ENCODE results near the gene CNPY1. TPM values are rescaled to one million over a fixed set of nuclear protein-coding genes. Genes with fewer than 3 reads are reported as not detected.

The CNPY1 gene
- total and polyA plus RNA-seq, 9 of the 15 experiments (the other 6 are each of a cell fraction or from before 2014, with no cell fraction given): not detected

- Histone ChIP-seq H2AFZ (ENCODE audit: low read depth, low read length) (no peak overlapping the region), H3K4me3 (no peak overlapping the region), H3K4me1 (replicated peaks in 1 of 2; ENCODE audit: control insufficient read depth in 2 of 2, insufficient read depth in 2 of 2, low read length in 2 of 2) (peaks cover 0 to 5% of the 10 kb centered on the region in 2 experiments; a peak in 2 of 5 replicates), H4K20me1 (replicated peaks; ENCODE audit: control insufficient read depth, insufficient read depth, low read length) (no peaks in the 10 kb centered on the region; the same call in 1 of the 2 replicates), H3K36me3 (ENCODE audit: control insufficient read depth, insufficient read depth, low read length) (no peaks in the 10 kb centered on the region), H3K9me1 (ENCODE audit: control insufficient read depth, insufficient read depth, low read length) (no peaks in the 10 kb centered on the region), H3K9me3 (replicated peaks; ENCODE audit: control insufficient read depth, insufficient read depth, low read depth, low read length) (no peaks in the 10 kb centered on the region), H3K79me2 (ENCODE audit: control insufficient read depth, insufficient read depth, low read length) (no peaks in the 10 kb centered on the region), H3K27me3 (ENCODE audit: control insufficient read depth in 2 of 2, insufficient read depth in 2 of 2, low read length in 2 of 2) (peaks cover 76 to 89% of the 10 kb centered on the region in 2 experiments), H3K9ac (ENCODE audit: insufficient read depth in 1 of 2, low read depth in 2 of 2, low read length in 2 of 2) (no peak overlapping the region), H3K27ac (ENCODE audit: extremely low read depth, low read depth, low read length) (no peak overlapping the region), H3K4me2 (ENCODE audit: insufficient read depth, low read length) (no peak overlapping the region)
- intact Hi-C loops (cut with micrococcal nuclease) (no loop called here), in situ Hi-C loops (cut with MboI) (no loop called here)
- FAIRE-seq (no peak), DNase-seq (ENCODE audit: extremely low read depth in 1 of 4, low spot score in 3 of 4) (no peak), ATAC-seq (no peak)
- no TSS peak for BruUV-seq (replicated peaks)
- CTCF ChIA-PET (ENCODE audit: low intra/inter-chr PET ratio): no interaction called here
- POLR2A ChIA-PET: interaction anchor here (0.8 kb wide), 1 partner anchor 18 kb away, joined by 3 read pairs; no protein-coding TSS in a partner anchor
- 4% methylated on average over 8 of the region's 8 CpGs for WGBS (ENCODE audit: insufficient coverage, low coverage, missing lambda C conversion rate)
- TF ChIP-seq NFE2 (IDR thresholded peaks at IDR 0.05; ENCODE audit: low read depth): no peak
- TF ChIP-seq PHTF2 (CRISPR knock-in tag; IDR thresholded peaks at IDR 0.05): no peak
- TF ChIP-seq, protein P1, sequence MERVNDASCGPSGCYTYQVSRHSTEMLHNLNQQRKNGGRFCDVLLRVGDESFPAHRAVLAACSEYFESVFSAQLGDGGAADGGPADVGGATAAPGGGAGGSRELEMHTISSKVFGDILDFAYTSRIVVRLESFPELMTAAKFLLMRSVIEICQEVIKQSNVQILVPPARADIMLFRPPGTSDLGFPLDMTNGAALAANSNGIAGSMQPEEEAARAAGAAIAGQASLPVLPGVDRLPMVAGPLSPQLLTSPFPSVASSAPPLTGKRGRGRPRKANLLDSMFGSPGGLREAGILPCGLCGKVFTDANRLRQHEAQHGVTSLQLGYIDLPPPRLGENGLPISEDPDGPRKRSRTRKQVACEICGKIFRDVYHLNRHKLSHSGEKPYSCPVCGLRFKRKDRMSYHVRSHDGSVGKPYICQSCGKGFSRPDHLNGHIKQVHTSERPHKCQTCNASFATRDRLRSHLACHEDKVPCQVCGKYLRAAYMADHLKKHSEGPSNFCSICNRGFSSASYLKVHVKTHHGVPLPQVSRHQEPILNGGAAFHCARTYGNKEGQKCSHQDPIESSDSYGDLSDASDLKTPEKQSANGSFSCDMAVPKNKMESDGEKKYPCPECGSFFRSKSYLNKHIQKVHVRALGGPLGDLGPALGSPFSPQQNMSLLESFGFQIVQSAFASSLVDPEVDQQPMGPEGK (CRISPR knock-in tag; IDR thresholded peaks at IDR 0.05; ENCODE audit: borderline replicate concordance): no peak
- no peak for TF ChIP-seq GATAD2A (IDR thresholded peaks at IDR 0.05)
- TF ChIP-seq HDAC2 (IDR thresholded peaks at IDR 0.05): no peak
- TF ChIP-seq ZNF778 (CRISPR knock-in tag; IDR thresholded peaks at IDR 0.05): no peak
- TF ChIP-seq, protein P2, sequence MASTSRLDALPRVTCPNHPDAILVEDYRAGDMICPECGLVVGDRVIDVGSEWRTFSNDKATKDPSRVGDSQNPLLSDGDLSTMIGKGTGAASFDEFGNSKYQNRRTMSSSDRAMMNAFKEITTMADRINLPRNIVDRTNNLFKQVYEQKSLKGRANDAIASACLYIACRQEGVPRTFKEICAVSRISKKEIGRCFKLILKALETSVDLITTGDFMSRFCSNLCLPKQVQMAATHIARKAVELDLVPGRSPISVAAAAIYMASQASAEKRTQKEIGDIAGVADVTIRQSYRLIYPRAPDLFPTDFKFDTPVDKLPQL (IDR thresholded peaks at IDR 0.05; ENCODE audit: extremely low read depth, insufficient read length): no peak
- no peak for TF ChIP-seq ZNF23 (CRISPR knock-in tag; IDR thresholded peaks at IDR 0.05)
- TF ChIP-seq SMAD4 (CRISPR knock-in tag; conservative IDR thresholded peaks at IDR 0.05): no peak
- no peak for TF ChIP-seq ILF3 (IDR thresholded peaks at IDR 0.05; ENCODE audit: borderline replicate concordance)
- no peak for TF ChIP-seq SIN3A (IDR thresholded peaks at IDR 0.05; ENCODE audit: borderline replicate concordance in 2 of 2, control insufficient read depth in 1 of 2, low read depth in 2 of 2, low read length in 2 of 2)
Measured at GRCh38 chr7:155558351-155558750, 12.0 kb upstream of the CNPY1 start.

All from K562 (cell line).